Measurements from ENCODE around the gene SPTLC1.
"Not testable (repeated sequence)": the region's sequence is repeated elsewhere in the genome, so short reads cannot be mapped to it uniquely, and the experiment has no call there.

The SPTLC1 gene, protein sequence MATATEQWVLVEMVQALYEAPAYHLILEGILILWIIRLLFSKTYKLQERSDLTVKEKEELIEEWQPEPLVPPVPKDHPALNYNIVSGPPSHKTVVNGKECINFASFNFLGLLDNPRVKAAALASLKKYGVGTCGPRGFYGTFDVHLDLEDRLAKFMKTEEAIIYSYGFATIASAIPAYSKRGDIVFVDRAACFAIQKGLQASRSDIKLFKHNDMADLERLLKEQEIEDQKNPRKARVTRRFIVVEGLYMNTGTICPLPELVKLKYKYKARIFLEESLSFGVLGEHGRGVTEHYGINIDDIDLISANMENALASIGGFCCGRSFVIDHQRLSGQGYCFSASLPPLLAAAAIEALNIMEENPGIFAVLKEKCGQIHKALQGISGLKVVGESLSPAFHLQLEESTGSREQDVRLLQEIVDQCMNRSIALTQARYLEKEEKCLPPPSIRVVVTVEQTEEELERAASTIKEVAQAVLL

DNA sequence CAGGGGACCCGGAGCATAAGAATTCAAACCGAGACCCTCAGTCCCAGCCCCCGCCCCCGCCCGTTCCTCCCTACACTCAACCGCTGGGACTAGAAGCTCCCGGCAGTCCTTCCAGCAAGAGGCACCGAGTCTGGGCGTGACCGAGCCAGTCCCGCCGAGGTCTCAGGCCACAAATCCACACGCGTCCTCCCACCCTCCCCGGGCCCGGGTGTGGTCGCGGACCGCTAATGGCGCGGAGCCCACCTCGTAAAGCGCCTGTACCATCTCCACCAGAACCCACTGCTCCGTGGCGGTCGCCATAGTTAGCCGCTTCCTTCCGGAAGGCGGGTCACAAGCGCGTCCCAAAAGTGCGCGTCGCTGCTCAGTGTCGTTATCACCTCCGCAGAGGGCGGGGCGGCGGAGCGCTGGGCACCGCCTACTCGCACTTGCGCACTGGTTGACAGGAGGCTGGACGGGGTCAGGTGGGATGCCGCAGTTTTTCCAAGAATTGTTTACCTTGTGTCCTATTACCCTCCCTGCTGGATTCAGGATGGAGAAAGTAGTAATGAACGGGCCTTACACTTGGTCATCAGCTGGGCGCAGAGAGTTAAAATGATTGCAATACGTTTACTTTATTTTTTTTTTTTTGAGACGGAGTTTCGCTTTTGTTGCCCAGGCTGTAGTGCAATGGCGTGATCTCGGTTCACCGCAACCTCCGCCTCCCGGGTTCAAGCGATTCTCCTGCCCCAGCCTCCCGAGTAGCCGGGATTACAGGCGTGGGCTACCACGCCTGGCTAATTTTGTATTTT lies at the start of gene SPTLC1:
Gene SPTLC1 (minus strand): TSS at position 343 of the 788 bp plus-strand sequence. CDS start 43 bp downstream, at position 300.
- DNase-seq (ENCODE audit: insufficient read length, low spot score): peak; percentile 98

DNA sequence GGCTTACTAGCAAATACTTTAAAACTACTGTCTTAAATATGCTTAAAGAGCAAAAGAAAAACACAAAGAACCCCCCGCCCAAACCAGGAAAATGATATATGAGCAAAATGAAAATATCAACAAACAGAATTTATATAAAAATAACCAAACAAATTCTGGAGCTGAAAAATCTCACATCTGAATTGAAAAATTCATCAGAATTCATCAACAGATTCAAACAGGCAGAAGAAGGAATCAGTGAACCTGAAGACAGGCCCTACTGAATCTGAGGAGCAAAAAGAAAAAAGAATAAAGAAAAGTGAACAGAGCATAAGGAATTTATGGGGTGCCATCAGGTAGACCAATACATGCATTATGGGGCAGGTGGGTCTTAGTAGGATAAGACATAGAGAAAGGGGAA lies 49.8 kb upstream of the SPTLC1 start:
- FAIRE-seq: no peak
- DNase-seq (ENCODE audit: insufficient read length, low spot score): no peak
- no peak for TF ChIP-seq POLR2A (IDR thresholded peaks at IDR 0.05; ENCODE audit: low read depth, low read length)

More for the DNA sequence above, at the start of gene SPTLC1:
- peak; percentile 97 for FAIRE-seq
- peak; percentile 91 for TF ChIP-seq POLR2A (IDR thresholded peaks at IDR 0.05; ENCODE audit: low read depth, low read length)

DNA sequence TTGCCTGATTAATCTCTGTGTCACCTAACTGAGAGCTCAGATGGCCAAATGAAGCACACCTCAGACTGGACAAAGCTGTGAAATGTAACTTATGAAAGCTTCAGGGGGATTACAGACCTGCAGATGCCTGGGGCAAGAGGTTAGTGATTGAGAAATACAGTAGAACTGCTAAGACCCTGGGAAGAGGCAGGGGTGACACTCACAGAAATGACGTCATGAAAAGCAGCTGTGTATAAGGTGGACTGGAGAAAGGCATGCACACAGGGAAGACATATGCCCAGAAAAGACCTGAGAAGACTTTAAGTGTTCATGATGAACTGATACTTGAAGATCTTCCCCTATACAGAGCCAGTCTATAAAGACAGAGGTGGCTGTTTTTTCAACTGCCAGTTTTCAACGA lies 49.3 kb upstream of the SPTLC1 start:
- DNase-seq (ENCODE audit: insufficient read length, low spot score) (no peak), FAIRE-seq (no peak)
- TF ChIP-seq POLR2A (IDR thresholded peaks at IDR 0.05; ENCODE audit: low read depth, low read length): no peak

DNA sequence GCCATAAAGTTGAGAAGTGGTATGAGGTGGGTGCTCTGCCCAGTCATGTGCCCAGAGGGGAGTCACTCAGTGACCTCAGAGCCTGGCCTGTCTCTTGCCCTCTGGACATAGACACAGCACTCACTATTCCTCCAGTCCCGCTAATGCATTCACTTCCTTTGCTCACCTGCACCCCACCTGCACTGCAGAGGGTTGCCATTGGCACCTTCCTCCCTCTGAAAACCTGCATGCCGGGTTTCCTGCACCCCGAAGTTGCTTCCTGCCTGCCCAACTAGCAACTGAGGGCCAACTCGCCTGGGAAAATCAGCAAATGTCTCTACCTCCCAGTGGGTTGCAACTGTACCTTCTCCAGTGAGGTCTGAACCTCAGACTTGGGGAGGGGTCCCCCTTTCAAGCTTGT lies 48.1 kb upstream of the SPTLC1 start:
- FAIRE-seq: no peak
- TF ChIP-seq POLR2A (IDR thresholded peaks at IDR 0.05; ENCODE audit: low read depth, low read length): no peak
- no peak for DNase-seq (ENCODE audit: insufficient read length, low spot score)

DNA sequence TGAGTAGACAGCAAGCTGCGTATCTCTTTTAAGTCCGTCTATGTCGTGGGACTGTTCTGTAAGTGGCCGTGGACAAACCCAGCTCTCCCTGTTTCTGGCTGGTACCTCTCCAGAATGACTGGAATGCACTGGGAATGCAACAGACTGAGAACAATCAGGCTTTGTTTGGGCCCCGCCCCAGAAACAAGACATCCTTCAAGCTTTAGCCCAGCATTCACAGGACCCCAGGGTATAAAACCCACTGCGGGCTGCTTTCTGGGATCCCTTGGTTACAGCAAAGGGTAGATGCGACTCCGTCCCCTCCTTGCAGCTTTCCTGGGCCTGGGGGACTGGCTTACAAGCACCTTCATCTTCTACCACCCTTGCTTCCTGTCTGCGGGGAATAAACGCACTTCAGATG lies 45.6 kb upstream of the SPTLC1 start:
- DNase-seq (ENCODE audit: insufficient read length, low spot score): no peak
- FAIRE-seq: no peak
- no peak for TF ChIP-seq POLR2A (IDR thresholded peaks at IDR 0.05; ENCODE audit: low read depth, low read length)

DNA sequence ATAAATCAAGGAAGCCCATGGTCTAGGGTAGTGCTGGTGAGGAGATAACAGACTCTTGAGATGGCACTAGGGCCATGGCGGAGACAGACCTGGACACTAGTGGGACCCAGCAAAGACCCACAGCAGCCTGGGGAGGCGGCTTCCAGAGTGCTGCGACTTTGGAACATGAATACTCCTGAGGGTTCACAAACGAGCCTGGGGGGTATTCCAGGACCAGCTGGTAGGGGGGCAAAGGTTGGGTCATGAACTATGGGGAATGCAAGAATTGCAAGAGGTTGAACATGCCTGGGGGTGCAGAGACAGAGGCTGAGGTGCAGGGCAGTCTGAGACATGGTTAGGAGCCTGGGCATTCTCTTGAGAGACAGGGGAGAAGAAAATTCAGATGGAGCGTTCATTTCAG lies 43.8 kb upstream of the SPTLC1 start:
- no peak for FAIRE-seq
- DNase-seq (ENCODE audit: insufficient read length, low spot score): no peak
- no peak for TF ChIP-seq POLR2A (IDR thresholded peaks at IDR 0.05; ENCODE audit: low read depth, low read length)

DNA sequence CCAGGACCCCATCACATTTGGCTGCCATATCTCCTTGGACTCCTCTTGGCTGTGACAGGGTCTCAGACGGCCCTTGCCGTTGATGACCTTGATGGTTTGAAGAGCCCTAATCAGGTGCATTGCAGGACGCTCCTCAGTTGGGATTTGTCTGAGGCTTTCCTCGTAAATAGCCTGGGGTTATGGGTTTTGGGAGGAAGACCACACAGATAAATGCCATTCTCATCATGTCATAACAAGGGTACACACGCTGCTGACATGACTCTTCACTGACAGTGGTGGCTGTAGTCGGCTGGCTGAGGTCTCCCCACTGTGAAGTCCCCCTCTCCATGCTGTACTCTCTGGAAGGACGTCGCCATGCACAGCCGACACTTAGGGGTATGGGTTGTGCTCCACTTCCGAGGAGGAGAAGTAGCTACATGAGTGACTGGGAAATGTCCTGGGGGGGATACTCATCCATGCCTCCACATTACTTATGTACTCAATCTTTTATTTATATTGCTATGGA lies 42.9 kb upstream of the SPTLC1 start:
- DNase-seq (ENCODE audit: insufficient read length, low spot score) (no peak), FAIRE-seq (no peak)
- TF ChIP-seq POLR2A (IDR thresholded peaks at IDR 0.05; ENCODE audit: low read depth, low read length): no peak

DNA sequence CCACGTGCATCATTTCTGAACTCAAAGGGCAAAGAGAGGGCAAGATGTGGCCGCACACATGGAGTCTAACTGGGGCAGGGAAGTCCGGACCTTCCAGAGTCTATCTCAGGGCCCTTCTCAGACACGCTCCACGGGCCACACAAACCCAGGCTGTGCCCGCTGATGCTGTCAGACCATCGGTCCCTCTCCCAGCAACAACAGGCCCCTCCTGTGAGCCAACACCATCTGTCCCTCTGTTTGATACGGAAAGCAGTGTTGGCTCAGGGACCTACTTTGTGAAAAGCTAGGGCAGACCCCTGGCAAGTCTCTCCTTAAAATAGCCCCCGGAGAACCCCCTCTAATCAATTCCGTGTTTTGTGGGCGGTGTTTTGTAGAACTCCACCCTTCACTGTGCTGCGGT lies 40.5 kb upstream of the SPTLC1 start:
- not testable (repeated sequence) for DNase-seq (ENCODE audit: insufficient read length, low spot score); FAIRE-seq

DNA sequence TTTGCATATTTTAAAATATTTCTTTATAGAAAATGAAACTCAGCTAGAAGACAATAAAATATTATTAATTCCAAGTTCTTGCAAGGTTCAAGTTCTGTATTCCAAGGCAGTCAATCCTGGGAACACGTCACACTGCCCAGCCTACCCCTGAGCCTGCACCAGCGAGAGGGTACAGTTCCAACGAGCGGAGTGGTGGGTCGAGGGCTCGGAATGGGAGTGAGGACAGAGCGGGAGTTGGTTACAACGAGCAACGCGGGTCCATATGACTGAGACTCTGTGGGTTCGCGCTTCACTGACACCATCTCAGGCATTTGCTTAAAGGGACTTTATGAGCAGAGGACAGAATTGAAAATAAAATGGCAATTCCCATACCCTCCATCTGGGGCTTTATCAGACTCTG lies 40.0 kb upstream of the SPTLC1 start:
- no peak for FAIRE-seq
- no peak for DNase-seq (ENCODE audit: insufficient read length, low spot score)
- no peak for TF ChIP-seq POLR2A (IDR thresholded peaks at IDR 0.05; ENCODE audit: low read depth, low read length)

DNA sequence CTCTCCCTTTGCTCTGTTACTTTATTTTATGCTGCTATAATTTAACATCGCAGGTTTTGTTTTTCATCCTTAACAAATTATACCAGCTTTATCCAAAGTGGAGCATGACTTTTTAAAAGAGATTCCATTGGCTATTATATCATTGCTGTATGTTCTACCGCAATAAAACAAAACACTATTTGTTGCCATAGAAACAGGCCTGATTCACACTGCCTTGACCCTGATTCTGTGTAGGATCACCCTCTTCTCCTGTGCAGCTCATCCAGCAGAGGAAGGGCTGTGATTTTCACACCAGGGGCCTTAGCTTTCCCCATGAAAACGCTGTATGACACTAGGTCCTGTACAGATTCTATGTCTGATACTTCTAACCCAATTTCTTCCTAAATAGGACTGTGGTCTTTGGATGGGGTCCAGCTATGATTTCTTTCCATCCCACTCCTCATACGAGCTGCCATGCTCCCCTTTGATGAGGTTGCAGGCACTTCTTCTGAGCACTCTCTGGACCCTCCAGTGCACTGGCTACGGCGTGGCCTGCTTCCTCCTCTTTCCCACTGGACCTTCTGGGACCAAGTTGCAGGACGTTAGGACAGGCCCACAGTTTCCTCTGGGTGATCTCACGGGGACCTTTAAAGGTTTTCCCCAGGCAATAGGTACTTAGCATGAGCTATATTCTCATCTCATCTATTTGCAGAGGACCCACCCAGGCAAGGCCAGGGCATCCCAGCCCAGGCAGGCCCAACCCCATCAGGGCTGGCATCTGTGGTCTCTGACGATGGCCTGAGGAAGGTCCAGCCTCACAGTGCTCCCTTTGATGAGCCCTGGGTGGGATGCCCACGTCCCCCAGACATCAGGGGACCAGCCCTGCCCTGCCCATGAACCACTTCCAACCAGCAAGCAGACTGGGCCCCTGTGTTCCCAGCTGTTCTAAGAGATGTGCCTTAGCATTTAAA lies 38.5 kb upstream of the SPTLC1 start:
- DNase-seq (ENCODE audit: insufficient read length, low spot score) (peak; percentile 85), FAIRE-seq (peak; percentile 88)

DNA sequence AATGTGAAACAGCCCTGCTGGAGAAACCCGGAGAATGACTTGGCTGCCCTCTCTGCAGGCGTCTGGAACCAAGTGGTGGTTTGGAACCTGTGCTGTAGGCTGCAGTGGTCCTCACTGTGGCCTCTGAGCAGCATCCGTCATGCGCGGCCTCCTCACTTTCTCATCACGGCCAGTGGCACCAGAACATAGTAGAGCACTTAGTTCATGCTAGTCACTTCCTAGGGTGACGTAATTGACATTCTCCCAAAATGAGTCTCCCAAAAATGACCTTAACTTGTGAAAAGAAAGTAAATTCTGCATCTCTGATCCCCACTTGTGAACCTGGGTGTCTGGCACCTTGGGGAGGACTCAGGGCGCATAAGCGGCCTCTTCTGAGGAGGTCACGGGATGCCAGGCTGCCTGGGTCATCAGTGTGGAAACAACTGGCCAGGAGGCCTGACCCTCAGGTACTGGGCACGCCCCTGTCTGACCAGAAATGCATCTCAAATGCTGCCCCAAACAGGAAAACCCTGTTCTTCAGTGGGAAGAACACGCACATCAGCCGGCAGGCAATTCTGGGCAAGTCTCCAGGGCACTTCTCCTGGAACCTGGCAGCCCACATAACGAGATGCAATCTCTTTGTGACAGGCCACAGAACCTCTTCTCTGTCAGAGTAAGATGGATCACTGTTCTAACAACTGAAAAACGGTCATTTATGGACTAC lies 36.6 kb upstream of the SPTLC1 start:
- no peak for TF ChIP-seq POLR2A (IDR thresholded peaks at IDR 0.05; ENCODE audit: low read depth, low read length)
- FAIRE-seq: peak; percentile 67
- DNase-seq (ENCODE audit: insufficient read length, low spot score): peak; percentile 83

DNA sequence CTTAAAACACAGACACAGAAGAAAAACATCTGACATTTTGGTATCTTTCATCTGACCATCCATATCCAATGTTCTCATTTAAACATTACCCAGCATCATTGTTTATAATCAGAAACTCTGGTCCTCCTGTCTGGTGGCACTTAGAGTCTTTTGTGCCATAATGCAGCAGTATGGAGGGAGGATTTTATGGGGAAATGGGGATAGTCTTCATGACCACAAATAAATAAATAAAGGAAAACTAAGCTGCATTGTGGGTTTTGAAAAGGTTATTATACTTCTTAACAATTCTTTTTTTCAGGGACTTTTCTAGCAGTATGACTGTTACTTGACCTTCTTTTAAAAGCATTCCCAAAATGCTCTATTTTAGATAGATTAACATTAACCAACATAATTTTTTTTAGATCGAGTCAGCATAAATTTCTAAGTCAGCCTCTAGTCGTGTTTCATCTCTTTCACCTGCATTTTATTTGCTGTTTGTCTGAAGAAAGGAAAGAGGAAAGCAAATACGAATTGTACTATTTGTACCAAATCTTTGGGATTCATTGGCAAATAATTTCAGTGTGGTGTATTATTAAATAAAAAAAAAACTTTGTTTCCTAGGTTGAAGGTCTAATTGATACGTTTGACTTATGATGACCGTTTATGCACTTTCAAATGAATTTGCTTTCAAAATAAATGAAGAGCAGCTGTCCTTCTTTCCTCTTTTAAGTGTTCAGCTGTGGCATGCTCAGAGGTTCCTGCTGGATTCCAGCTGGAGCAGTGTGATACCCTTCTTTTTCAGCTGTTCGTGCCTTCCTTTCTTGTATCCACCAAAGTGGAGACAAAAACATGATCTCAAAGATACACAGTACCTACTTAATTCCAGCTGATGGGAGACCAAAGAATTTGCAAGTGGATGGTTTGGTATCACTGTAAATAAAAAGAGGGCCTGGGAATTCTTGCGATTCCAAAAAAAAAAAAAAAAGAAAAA lies 35.6 kb upstream of the SPTLC1 start:
- not testable (repeated sequence) for DNase-seq (ENCODE audit: insufficient read length, low spot score); FAIRE-seq
